Endothelial cell of umbilical vein (primary cell): ENCODE results near the gene BLACAT1. TPM values are rescaled to one million over a fixed set of nuclear protein-coding genes. Genes with fewer than 3 reads are reported as not detected.

ENCODE experiments used
- BruUV-seq: library from RNA; stranded (reverse); fragments of 400-500 nt; replicated peaks from 2 replicates; lab custom pipeline; 2021; lab: Mats Ljungman, UMichigan
- CTCF ChIA-PET: fragments of 300-600, 350-600 bp; sonication (Branson Sonifier 250); formaldehyde crosslinking; loops from one replicate; lab custom pipeline; 2021; ENCODE audit warnings: antibody characterized with exemption, inconsistent platforms; lab: Charles Lee
- POLR2A ChIA-PET: fragments of 300-600, 350-600 bp; sonication (Branson Sonifier 250); formaldehyde crosslinking; loops from one replicate; lab custom pipeline; 2021; ENCODE audit warnings: antibody characterized with exemption, inconsistent platforms; lab: Charles Lee
- DNase-seq: peaks from one replicate; pipeline ENCODE4 v3.0.0-alpha.2; 2011; ENCODE audit warnings: low read depth, low spot score
- FAIRE-seq: peaks from 2 replicates; lab custom pipeline; 2011; peaks lifted over from hg19 to GRCh38; lab: Jason Lieb, UNC
- H2AFZ ChIP-seq: 2 replicates; pipeline ENCODE4 v1.6.0; 2012; ENCODE audit warnings: low read depth, low read length, control low read depth, inconsistent platforms
- H3K27ac ChIP-seq: 2 replicates; pipeline ENCODE4 v1.5.1; 2011; ENCODE audit warnings: low read depth, mild to moderate bottlenecking, control low read depth, low read length, moderate library complexity; ENCODE audit not compliant: insufficient read depth
- H3K27me3 ChIP-seq, 2 experiments: 2 replicates each; pipeline versions ENCODE4 v1.6.0 to v1.6.1; 2011; ENCODE audit warnings: low read length in 2 of 2, mixed read lengths in 1 of 2; ENCODE audit not compliant: control insufficient read depth in 2 of 2, insufficient read depth in 2 of 2
- H3K36me3 ChIP-seq, 2 experiments: 2 replicates in 1 of 2; 3 replicates in 1 of 2; pipeline ENCODE4 v1.5.1; 2011; ENCODE audit warnings: low read length in 2 of 2, mild to moderate bottlenecking in 1 of 2, moderate library complexity in 1 of 2; ENCODE audit not compliant: control insufficient read depth in 2 of 2, insufficient read depth in 2 of 2; ENCODE audit errors: extremely low read depth in 1 of 2
- H3K4me1 ChIP-seq: 3 replicates; pipeline ENCODE4 v1.5.1; 2011; ENCODE audit warnings: mild to moderate bottlenecking, low read length; ENCODE audit not compliant: control insufficient read depth, insufficient read depth; ENCODE audit errors: extremely low read depth
- H3K4me2 ChIP-seq: 2 replicates; pipeline ENCODE4 v1.6.1; 2011; ENCODE audit warnings: low read length, control low read depth, mixed read lengths; ENCODE audit not compliant: insufficient read depth
- H3K4me3 ChIP-seq, 3 experiments: fragments of 200-600 bp in 1 of 3; sonication (generic), shearing (Covaris generic) in 1 of 3; replicated peaks in 1 of 3; 2 replicates each; pipeline ENCODE4 v1.5.1; 2011 to 2016; ENCODE audit warnings: control low read depth in 3 of 3, low read length in 3 of 3, mild to moderate bottlenecking in 2 of 3, inconsistent platforms in 1 of 3, low read depth in 1 of 3, moderate library complexity in 1 of 3; ENCODE audit not compliant: insufficient read depth in 1 of 3
- H3K79me2 ChIP-seq: 2 replicates; pipeline ENCODE4 v1.6.0; 2012; ENCODE audit warnings: low read length, inconsistent platforms; ENCODE audit not compliant: control insufficient read depth, insufficient read depth
- H3K9ac ChIP-seq: replicated peaks from 2 replicates; pipeline ENCODE3; 2011; ENCODE audit warnings: low read length, control low read depth; ENCODE audit not compliant: insufficient read depth; ENCODE audit errors: extremely low read depth
- H3K9me1 ChIP-seq: replicated peaks from 3 replicates; pipeline ENCODE4 v1.6.0; 2011; ENCODE audit warnings: mild to moderate bottlenecking, low read length; ENCODE audit not compliant: control insufficient read depth, insufficient read depth; ENCODE audit errors: extremely low read depth
- H3K9me3 ChIP-seq: replicated peaks from 2 replicates; pipeline ENCODE4 v1.5.1; 2012; ENCODE audit warnings: low read length, inconsistent platforms; ENCODE audit not compliant: control insufficient read depth, insufficient read depth
- H4K20me1 ChIP-seq: replicated peaks from 2 replicates; pipeline ENCODE3; 2011; ENCODE audit warnings: mild to moderate bottlenecking, low read length; ENCODE audit not compliant: control insufficient read depth, insufficient read depth; ENCODE audit errors: extremely low read depth
- CTCF ChIP-seq, 2 donors: IDR thresholded peaks; 1 replicate in 1 of 2; 2 replicates in 1 of 2; pipeline ENCODE4 v1.5.1; 2011; ENCODE audit warnings: low read length in 2 of 2, mild to moderate bottlenecking in 2 of 2, moderate library complexity in 2 of 2, control low read depth in 1 of 2, inconsistent platforms in 1 of 2, low read depth in 1 of 2; ENCODE audit not compliant: insufficient read depth in 1 of 2; ENCODE audit errors: extremely low read depth in 1 of 2
- EZH2 ChIP-seq: IDR thresholded peaks from 2 replicates; pipeline ENCODE4 v1.6.1; 2012; ENCODE audit warnings: borderline replicate concordance, low read depth, mild to moderate bottlenecking, moderate library complexity, low read length, inconsistent platforms; ENCODE audit not compliant: severe bottlenecking
- FOS ChIP-seq: IDR thresholded peaks from 2 replicates; pipeline ENCODE4 v1.6.1; 2011; ENCODE audit warnings: mild to moderate bottlenecking, low read length, moderate library complexity, borderline replicate concordance; ENCODE audit not compliant: insufficient read depth
- GATA2 ChIP-seq: IDR thresholded peaks from 2 replicates; pipeline ENCODE4 v1.7.0; 2011; ENCODE audit warnings: low read depth, mild to moderate bottlenecking, moderate library complexity, mixed read lengths, low read length; ENCODE audit not compliant: insufficient read length, insufficient read depth
- JUN ChIP-seq: IDR thresholded peaks from 2 replicates; pipeline ENCODE4 v1.6.1; 2011; ENCODE audit warnings: borderline replicate concordance, low read depth; ENCODE audit not compliant: insufficient read length, insufficient read depth
- MYC ChIP-seq: IDR thresholded peaks from one replicate; pipeline ENCODE4 v1.6.1; 2011; ENCODE audit warnings: mild to moderate bottlenecking, low read depth, low read length
- POLR2A ChIP-seq: IDR thresholded peaks from 2 replicates; pipeline ENCODE4 v1.6.1; 2012; ENCODE audit warnings: low read depth, mild to moderate bottlenecking, control low read depth, low read length
- POLR2AphosphoS5 ChIP-seq: IDR thresholded peaks from 2 replicates; pipeline ENCODE4 v1.6.1; 2012; ENCODE audit warnings: low read depth, mild to moderate bottlenecking, control low read depth, low read length, moderate library complexity; ENCODE audit not compliant: insufficient read depth
- dilution Hi-C: fragments of 300-500 bp; cut with MboI; formaldehyde crosslinking; loops from one replicate; pipeline ENCODE4 v1.15.0; 2019; ENCODE audit warnings: low sequenced_read_pairs; ENCODE audit not compliant: extremely low pct_ligation_motif_present
- intact Hi-C: fragments of 100-400 bp; cut with micrococcal nuclease; formaldehyde crosslinking; loops from one replicate; pipeline ENCODE4 v1.10.0; 2022
- polyA plus RNA-seq, 4 experiments: library from polyadenylated mRNA; depleted of rRNA in 3 of 4; stranded (reverse) in 3 of 4; unstranded in 1 of 4; fragments of >200 nt; gene quantifications; 2 replicates each; pipeline versions ENCODE4 v1.2.1 to v1.2.3, GENCODE V29; 2011 to 2012; ENCODE audit warnings: missing spikeins in 1 of 4
- total RNA-seq: library from RNA; stranded (reverse); gene quantifications from 2 replicates; pipeline ENCODE4 v1.2.3, GENCODE V29; 2021
- TF ChIP-seq, protein P1 (sequence below): IDR thresholded peaks from 2 replicates; pipeline ENCODE4 v1.6.1; 2011; ENCODE audit not compliant: insufficient read depth, insufficient read length

BLACAT1 gene
- total and polyA plus RNA-seq, 2 donors (not counting 3 experiments of a cell fraction or from before 2014, with no cell fraction given), result not detected

DNA sequence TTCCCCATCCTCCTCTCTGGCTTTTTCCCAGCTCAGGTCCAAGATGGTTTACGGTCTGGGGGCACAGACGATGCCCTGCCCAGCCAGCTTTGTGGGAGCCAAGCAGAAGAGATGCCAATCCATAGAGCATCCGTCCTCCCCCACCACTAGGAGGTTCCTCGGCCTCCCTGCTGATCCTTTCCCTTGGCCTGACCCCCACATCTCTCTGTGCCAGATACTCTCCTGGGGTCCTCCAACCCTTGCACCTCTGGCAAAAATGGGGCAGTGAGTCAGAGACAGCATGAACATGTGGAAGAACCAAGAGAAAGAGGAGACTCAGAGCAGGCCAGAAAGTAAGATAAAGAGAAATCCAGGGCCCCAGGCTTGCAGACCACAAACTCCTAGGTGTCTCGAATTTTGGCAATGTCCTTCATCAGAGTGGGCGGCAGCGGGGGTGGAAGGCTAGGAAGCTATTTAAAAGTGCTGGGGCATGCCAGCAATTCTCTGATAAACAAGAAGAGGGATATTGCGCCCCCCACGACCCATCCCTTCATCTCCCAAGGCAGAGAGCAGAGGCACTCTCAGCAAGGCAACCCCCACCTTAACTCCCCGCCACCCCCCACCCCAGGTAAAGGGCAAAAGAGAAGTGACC lies 11.4 kb downstream of the BLACAT1 start:
- H3K4me2 ChIP-seq, result no peak overlapping the region
- CTCF ChIA-PET, result interaction anchor here (1.5 kb wide), 1 partner anchor 90 kb away, joined by 3 read pairs; no protein-coding TSS in a partner anchor

More for the DNA sequence above, 11.4 kb downstream of the BLACAT1 start:
- Histone ChIP-seq H4K20me1 (no peaks in the 10 kb centered on the region), H3K4me1 (no peaks in the 10 kb centered on the region), H3K27me3 (peaks cover 22 to 24% of the 10 kb centered on the region in 2 experiments), H3K27ac (no peak overlapping the region), H3K79me2 (no peaks in the 10 kb centered on the region), H2AFZ (no peak overlapping the region), H3K4me3 (no peak overlapping the region), H3K9me1 (no peaks in the 10 kb centered on the region), H3K36me3 (no peaks in the 10 kb centered on the region), H3K9me3 (no peaks in the 10 kb centered on the region), H3K9ac (no peak overlapping the region)
- no TSS peak for BruUV-seq
- POLR2A ChIA-PET, result no interaction called here
- TF ChIP-seq FOS (no peak), EZH2 (no peak), CTCF (IDR thresholded peaks at IDR 0.05; ENCODE audit: extremely low read depth in 1 of 2, insufficient read depth in 1 of 2, low read depth in 1 of 2, low read length in 2 of 2) (no peak), POLR2A (no peak), MYC (no peak), GATA2 (no peak), POLR2AphosphoS5 (no peak), JUN (no peak)
- TF ChIP-seq, protein P1, sequence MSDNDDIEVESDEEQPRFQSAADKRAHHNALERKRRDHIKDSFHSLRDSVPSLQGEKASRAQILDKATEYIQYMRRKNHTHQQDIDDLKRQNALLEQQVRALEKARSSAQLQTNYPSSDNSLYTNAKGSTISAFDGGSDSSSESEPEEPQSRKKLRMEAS, result no peak
- dilution Hi-C loops, result no loop called here
- DNase-seq, result no peak
- no peak for FAIRE-seq
- intact Hi-C loops, result no loop called here
